Activated CD4-positive, alpha-beta T cell treated with anti-CD3 and anti-CD28 coated beads for 48 hours (primary cell): ENCODE results near the gene FOXP2.
"Not testable (repeated sequence)": the region's sequence is repeated elsewhere in the genome, so short reads cannot be mapped to it uniquely, and the experiment has no call there.

Experiments
- DNase-seq: peaks from one replicate; pipeline ENCODE4 v3.0.0-alpha.2; 2020

Gene FOXP2

GRCh38 chr7:114422507-114423501, 8.2 kb downstream of the FOXP2 start:
- DNase-seq, result no peak

- DNase-seq, result no peak
Observed at GRCh38 chr7:114426382-114426781, 11.8 kb downstream of the FOXP2 start.

- DNase-seq, result no peak
Observed at GRCh38 chr7:114426824-114427223, 12.2 kb downstream of the FOXP2 start.

- no peak for DNase-seq
Observed at GRCh38 chr7:114428211-114428610, 13.6 kb downstream of the FOXP2 start.

GRCh38 chr7:114431189-114431588, 16.6 kb downstream of the FOXP2 start:
- DNase-seq, result no peak

GRCh38 chr7:114432061-114432460, 17.4 kb downstream of the FOXP2 start:
- DNase-seq, result no peak

GRCh38 chr7:114432703-114433102, 18.1 kb downstream of the FOXP2 start:
- DNase-seq, result no peak

- DNase-seq, result no peak
Observed at GRCh38 chr7:114439581-114439980, 25.0 kb downstream of the FOXP2 start.

- not testable (repeated sequence) for DNase-seq
Observed at GRCh38 chr7:114440927-114441326, 26.3 kb downstream of the FOXP2 start.

GRCh38 chr7:114444196-114444595, 29.6 kb downstream of the FOXP2 start:
- DNase-seq, result no peak

- DNase-seq, result no peak
Observed at GRCh38 chr7:114450431-114450830, 35.8 kb downstream of the FOXP2 start.

- DNase-seq, result no peak
Observed at GRCh38 chr7:114459574-114459973, 45.0 kb downstream of the FOXP2 start.

GRCh38 chr7:114460021-114460420, 45.4 kb downstream of the FOXP2 start:
- no peak for DNase-seq

GRCh38 chr7:114466917-114467316, 52.3 kb downstream of the FOXP2 start:
- DNase-seq, result no peak

- no peak for DNase-seq
Observed at GRCh38 chr7:114468844-114469243, 54.2 kb downstream of the FOXP2 start.

GRCh38 chr7:114472896-114473512, 58.4 kb downstream of the FOXP2 start:
- no peak for DNase-seq

- no peak for DNase-seq
Observed at GRCh38 chr7:114478384-114478783, 63.8 kb downstream of the FOXP2 start.

GRCh38 chr7:114481999-114482398, 67.4 kb downstream of the FOXP2 start:
- DNase-seq, result no peak

GRCh38 chr7:114484226-114484625, 69.6 kb downstream of the FOXP2 start:
- DNase-seq, result no peak

- DNase-seq, result no peak
Observed at GRCh38 chr7:114487174-114487573, 72.6 kb downstream of the FOXP2 start.

GRCh38 chr7:114488696-114489095, 74.1 kb downstream of the FOXP2 start:
- no peak for DNase-seq

- not testable (repeated sequence) for DNase-seq
Observed at GRCh38 chr7:114497491-114497890, 82.9 kb downstream of the FOXP2 start.

GRCh38 chr7:114502454-114503254, 88.0 kb downstream of the FOXP2 start:
- no peak for DNase-seq
